Measurements from ENCODE around the gene ZNF726. TPM values are rescaled to one million over a fixed set of nuclear protein-coding genes. Genes with fewer than 3 reads are reported as not detected.

The ZNF726 gene
- total RNA-seq, 1 donor from 2014 or later = 11.5 TPM

GRCh38 chr19:23896912-23897311 lies 17.8 kb upstream of the ZNF726 start:
- Mint-ChIP-seq H3K9me3 (ENCODE audit: unreplicated experiment) (peaks cover 13% of the 10 kb centered on the region), H3K27me3 (ENCODE audit: unreplicated experiment) (peaks cover 2% of the 10 kb centered on the region), H3K27ac (ENCODE audit: unreplicated experiment) (no peak overlapping the region), H3K36me3 (ENCODE audit: unreplicated experiment) (peaks cover 7% of the 10 kb centered on the region), H3K4me1 (ENCODE audit: low read depth, unreplicated experiment) (no peaks in the 10 kb centered on the region), H3K4me3 (ENCODE audit: unreplicated experiment) (no peak overlapping the region)
- no peak for DNase-seq
- no peak for TF ChIP-seq CTCF (IDR thresholded peaks at IDR 0.05; ENCODE audit: partially characterized antibody, unreplicated experiment)

GRCh38 chr19:23901360-23901759 lies 13.3 kb upstream of the ZNF726 start:
- Mint-ChIP-seq H3K27ac (ENCODE audit: unreplicated experiment) (no peak overlapping the region), H3K9me3 (ENCODE audit: unreplicated experiment) (peaks cover 20% of the 10 kb centered on the region), H3K4me3 (ENCODE audit: unreplicated experiment) (no peak overlapping the region), H3K36me3 (ENCODE audit: unreplicated experiment) (peaks cover 14% of the 10 kb centered on the region), H3K27me3 (ENCODE audit: unreplicated experiment) (peaks cover 3% of the 10 kb centered on the region), H3K4me1 (ENCODE audit: low read depth, unreplicated experiment) (no peaks in the 10 kb centered on the region)
- DNase-seq = no peak
- TF ChIP-seq CTCF (IDR thresholded peaks at IDR 0.05; ENCODE audit: partially characterized antibody, unreplicated experiment) = no peak

- H3K9me3 Mint-ChIP-seq (ENCODE audit: unreplicated experiment) = peaks cover 19% of the 10 kb centered on the region
- H3K4me3 Mint-ChIP-seq (ENCODE audit: unreplicated experiment) = no peak overlapping the region
- DNase-seq = no peak
- no peaks in the 10 kb centered on the region for H3K4me1 Mint-ChIP-seq (ENCODE audit: low read depth, unreplicated experiment)
- TF ChIP-seq CTCF (IDR thresholded peaks at IDR 0.05; ENCODE audit: partially characterized antibody, unreplicated experiment) = no peak
- H3K27me3 Mint-ChIP-seq (ENCODE audit: unreplicated experiment) = peaks cover 2% of the 10 kb centered on the region
- no peak overlapping the region for H3K27ac Mint-ChIP-seq (ENCODE audit: unreplicated experiment)
- H3K36me3 Mint-ChIP-seq (ENCODE audit: unreplicated experiment) = peaks cover 7% of the 10 kb centered on the region
Measured at GRCh38 chr19:23904406-23904805, 10.3 kb upstream of the ZNF726 start.

- TF ChIP-seq CTCF (IDR thresholded peaks at IDR 0.05; ENCODE audit: partially characterized antibody, unreplicated experiment) = no peak
- Mint-ChIP-seq H3K4me1 (ENCODE audit: low read depth, unreplicated experiment) (no peaks in the 10 kb centered on the region), H3K27ac (ENCODE audit: unreplicated experiment) (no peak overlapping the region), H3K27me3 (ENCODE audit: unreplicated experiment) (peaks cover 2% of the 10 kb centered on the region), H3K36me3 (ENCODE audit: unreplicated experiment) (peaks cover 7% of the 10 kb centered on the region), H3K9me3 (ENCODE audit: unreplicated experiment) (peaks cover 19% of the 10 kb centered on the region), H3K4me3 (ENCODE audit: unreplicated experiment) (no peak overlapping the region)
- no peak for DNase-seq
Measured at GRCh38 chr19:23905771-23906170, 8.9 kb upstream of the ZNF726 start.

GRCh38 chr19:23906835-23907234 lies 7.9 kb upstream of the ZNF726 start:
- no peak for DNase-seq
- Mint-ChIP-seq H3K9me3 (ENCODE audit: unreplicated experiment) (peaks cover 15% of the 10 kb centered on the region), H3K36me3 (ENCODE audit: unreplicated experiment) (peaks cover 7% of the 10 kb centered on the region), H3K27ac (ENCODE audit: unreplicated experiment) (no peak overlapping the region), H3K27me3 (ENCODE audit: unreplicated experiment) (peaks cover 2% of the 10 kb centered on the region), H3K4me1 (ENCODE audit: low read depth, unreplicated experiment) (no peaks in the 10 kb centered on the region), H3K4me3 (ENCODE audit: unreplicated experiment) (no peak overlapping the region)
- no peak for TF ChIP-seq CTCF (IDR thresholded peaks at IDR 0.05; ENCODE audit: partially characterized antibody, unreplicated experiment)

All from glutamatergic neuron (in vitro differentiated cells).